ENCODE data around the gene CFAP54.
A peak's percentile ranks its signal among the peaks of the same experiment; 100 is the strongest.
"Not testable (repeated sequence)": the region's sequence is repeated elsewhere in the genome, so short reads cannot be mapped to it uniquely, and the experiment has no call there.

CFAP54 gene

GRCh38 chr12:96489392-96490056 lies at the start of gene CFAP54:
Gene CFAP54, plus strand, starts transcription at chr12:96489577. Its CDS starts 33 bp downstream, at chr12:96489610.
- peak; percentile 88 to 93 (median 88) for DNase-seq (ENCODE audit: low read depth in 3 of 3)

- DNase-seq (ENCODE audit: low read depth in 3 of 3): no peak
Measured at GRCh38 chr12:96441816-96442215, 47.6 kb upstream of the CFAP54 start.

- DNase-seq (ENCODE audit: low read depth in 3 of 3): no peak
Measured at GRCh38 chr12:96442906-96443305, 46.5 kb upstream of the CFAP54 start.

- DNase-seq (ENCODE audit: low read depth in 3 of 3): no peak
Measured at GRCh38 chr12:96444399-96444798, 45.0 kb upstream of the CFAP54 start.

GRCh38 chr12:96445691-96446583 lies 43.4 kb upstream of the CFAP54 start:
- peak in 2 of 3 donors; percentile 20 to 30 for DNase-seq (ENCODE audit: low read depth in 3 of 3)

- DNase-seq (ENCODE audit: low read depth in 3 of 3): no peak
Measured at GRCh38 chr12:96447256-96447655, 42.1 kb upstream of the CFAP54 start.

GRCh38 chr12:96448300-96448699 lies 41.1 kb upstream of the CFAP54 start:
- DNase-seq (ENCODE audit: low read depth in 3 of 3): no peak

GRCh38 chr12:96452261-96452922 lies 37.0 kb upstream of the CFAP54 start:
- no peak for DNase-seq (ENCODE audit: low read depth in 3 of 3)

- DNase-seq (ENCODE audit: low read depth in 3 of 3): no peak
Measured at GRCh38 chr12:96454396-96454795, 35.0 kb upstream of the CFAP54 start.

GRCh38 chr12:96456265-96456974 lies 33.0 kb upstream of the CFAP54 start:
- no peak for DNase-seq (ENCODE audit: low read depth in 3 of 3)

- DNase-seq (ENCODE audit: low read depth in 3 of 3): no peak
Measured at GRCh38 chr12:96457191-96457930, 32.0 kb upstream of the CFAP54 start.

- not testable (repeated sequence) for DNase-seq (ENCODE audit: low read depth in 3 of 3)
Measured at GRCh38 chr12:96459281-96459680, 30.1 kb upstream of the CFAP54 start.

- DNase-seq (ENCODE audit: low read depth in 3 of 3): no peak
Measured at GRCh38 chr12:96462571-96463280, 26.7 kb upstream of the CFAP54 start.

- DNase-seq (ENCODE audit: low read depth in 3 of 3): no peak
Measured at GRCh38 chr12:96465896-96466295, 23.5 kb upstream of the CFAP54 start.

GRCh38 chr12:96466939-96467751 lies 22.2 kb upstream of the CFAP54 start:
- no peak for DNase-seq (ENCODE audit: low read depth in 3 of 3)

- no peak for DNase-seq (ENCODE audit: low read depth in 3 of 3)
Measured at GRCh38 chr12:96471368-96472050, 17.9 kb upstream of the CFAP54 start.

- DNase-seq (ENCODE audit: low read depth in 3 of 3): no peak
Measured at GRCh38 chr12:96472384-96472783, 17.0 kb upstream of the CFAP54 start.

GRCh38 chr12:96473394-96474093 lies 15.8 kb upstream of the CFAP54 start:
- no peak for DNase-seq (ENCODE audit: low read depth in 3 of 3)
